Measurements from ENCODE around the gene TJP2.

DNA sequence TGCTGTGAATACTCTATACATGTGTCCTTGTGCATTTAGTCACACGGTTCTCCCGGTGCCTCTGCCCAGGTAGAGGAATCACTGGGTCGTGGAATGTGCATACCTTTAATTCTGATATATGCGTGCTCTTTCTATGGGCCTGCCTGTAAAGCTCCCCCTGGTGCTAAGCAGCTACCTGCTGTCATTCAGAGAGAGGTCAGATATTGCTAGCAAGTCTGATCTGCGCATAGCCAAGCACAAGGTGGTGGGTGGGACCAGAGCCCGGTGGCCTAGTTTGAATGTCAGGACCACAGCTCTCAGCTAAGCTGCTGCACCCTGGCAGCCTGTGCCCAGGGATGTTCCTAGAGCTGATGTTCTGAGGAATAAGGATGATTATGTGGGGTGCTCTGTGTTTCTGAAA is 33.4 kb downstream of the TJP2 start:
- no peak for TF ChIP-seq POLR2AphosphoS5 (IDR thresholded peaks at IDR 0.05)
- TF ChIP-seq POLR2A (IDR thresholded peaks at IDR 0.05) = no peak
- TF ChIP-seq EP300 (IDR thresholded peaks at IDR 0.05) = no peak

All from suprapubic skin (tissue), 4 donors.